GM12874 (cell line): ENCODE measurements around the gene SLC5A8.

ENCODE experiments used
- TF ChIP-seq, protein P1 (sequence below): IDR thresholded peaks from 2 replicates; pipeline ENCODE4 v1.5.1; 2011; ENCODE audit warnings: low read depth, mild to moderate bottlenecking, control low read depth, low read length, moderate library complexity; ENCODE audit not compliant: insufficient read depth

Gene SLC5A8, protein sequence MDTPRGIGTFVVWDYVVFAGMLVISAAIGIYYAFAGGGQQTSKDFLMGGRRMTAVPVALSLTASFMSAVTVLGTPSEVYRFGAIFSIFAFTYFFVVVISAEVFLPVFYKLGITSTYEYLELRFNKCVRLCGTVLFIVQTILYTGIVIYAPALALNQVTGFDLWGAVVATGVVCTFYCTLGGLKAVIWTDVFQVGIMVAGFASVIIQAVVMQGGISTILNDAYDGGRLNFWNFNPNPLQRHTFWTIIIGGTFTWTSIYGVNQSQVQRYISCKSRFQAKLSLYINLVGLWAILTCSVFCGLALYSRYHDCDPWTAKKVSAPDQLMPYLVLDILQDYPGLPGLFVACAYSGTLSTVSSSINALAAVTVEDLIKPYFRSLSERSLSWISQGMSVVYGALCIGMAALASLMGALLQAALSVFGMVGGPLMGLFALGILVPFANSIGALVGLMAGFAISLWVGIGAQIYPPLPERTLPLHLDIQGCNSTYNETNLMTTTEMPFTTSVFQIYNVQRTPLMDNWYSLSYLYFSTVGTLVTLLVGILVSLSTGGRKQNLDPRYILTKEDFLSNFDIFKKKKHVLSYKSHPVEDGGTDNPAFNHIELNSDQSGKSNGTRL

DNA sequence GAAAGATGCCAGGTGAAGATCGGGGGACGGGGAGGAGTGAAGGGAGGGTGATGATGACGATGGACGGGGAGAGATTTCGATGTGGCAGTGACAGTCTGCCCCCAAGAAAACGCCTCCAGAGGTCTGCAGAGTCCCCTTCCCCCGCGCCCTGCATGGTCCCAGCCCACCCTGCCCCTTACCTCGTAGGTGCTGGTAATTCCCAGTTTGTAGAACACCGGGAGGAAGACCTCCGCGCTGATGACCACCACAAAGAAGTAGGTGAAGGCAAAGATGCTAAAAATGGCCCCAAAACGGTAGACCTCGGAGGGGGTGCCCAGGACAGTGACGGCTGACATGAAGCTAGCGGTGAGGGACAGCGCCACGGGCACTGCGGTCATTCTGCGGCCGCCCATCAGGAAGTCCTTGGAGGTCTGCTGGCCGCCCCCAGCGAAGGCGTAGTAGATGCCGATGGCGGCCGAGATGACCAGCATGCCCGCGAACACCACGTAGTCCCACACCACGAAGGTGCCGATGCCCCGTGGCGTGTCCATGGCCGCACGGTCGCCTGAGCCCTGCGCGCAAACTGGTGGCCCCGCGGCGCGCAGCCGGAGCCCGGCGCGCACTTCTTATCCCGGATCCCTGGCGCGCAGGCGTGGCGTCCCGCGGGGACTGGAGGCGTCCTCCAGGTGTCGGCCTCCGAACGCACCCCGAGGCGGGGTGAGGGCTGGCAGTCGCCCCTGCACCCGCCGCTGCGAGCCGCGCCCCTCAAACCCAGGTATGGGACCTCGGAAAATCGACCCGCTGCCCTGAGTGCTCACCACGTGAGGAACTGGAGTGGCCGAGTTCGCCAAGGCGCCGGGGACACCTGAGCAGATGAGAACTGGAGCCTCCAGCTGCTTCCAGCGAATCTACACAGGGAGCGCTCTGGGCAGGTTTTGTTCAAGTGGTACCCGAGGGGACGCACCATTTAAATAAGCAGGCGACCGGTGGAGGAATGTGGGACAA lies at the start of gene SLC5A8:
Gene SLC5A8 (minus strand): TSS at position 920 of the 984 bp plus-strand sequence. CDS start 390 bp downstream, at position 530.
- TF ChIP-seq, protein P1, sequence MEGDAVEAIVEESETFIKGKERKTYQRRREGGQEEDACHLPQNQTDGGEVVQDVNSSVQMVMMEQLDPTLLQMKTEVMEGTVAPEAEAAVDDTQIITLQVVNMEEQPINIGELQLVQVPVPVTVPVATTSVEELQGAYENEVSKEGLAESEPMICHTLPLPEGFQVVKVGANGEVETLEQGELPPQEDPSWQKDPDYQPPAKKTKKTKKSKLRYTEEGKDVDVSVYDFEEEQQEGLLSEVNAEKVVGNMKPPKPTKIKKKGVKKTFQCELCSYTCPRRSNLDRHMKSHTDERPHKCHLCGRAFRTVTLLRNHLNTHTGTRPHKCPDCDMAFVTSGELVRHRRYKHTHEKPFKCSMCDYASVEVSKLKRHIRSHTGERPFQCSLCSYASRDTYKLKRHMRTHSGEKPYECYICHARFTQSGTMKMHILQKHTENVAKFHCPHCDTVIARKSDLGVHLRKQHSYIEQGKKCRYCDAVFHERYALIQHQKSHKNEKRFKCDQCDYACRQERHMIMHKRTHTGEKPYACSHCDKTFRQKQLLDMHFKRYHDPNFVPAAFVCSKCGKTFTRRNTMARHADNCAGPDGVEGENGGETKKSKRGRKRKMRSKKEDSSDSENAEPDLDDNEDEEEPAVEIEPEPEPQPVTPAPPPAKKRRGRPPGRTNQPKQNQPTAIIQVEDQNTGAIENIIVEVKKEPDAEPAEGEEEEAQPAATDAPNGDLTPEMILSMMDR, result no peak

DNA sequence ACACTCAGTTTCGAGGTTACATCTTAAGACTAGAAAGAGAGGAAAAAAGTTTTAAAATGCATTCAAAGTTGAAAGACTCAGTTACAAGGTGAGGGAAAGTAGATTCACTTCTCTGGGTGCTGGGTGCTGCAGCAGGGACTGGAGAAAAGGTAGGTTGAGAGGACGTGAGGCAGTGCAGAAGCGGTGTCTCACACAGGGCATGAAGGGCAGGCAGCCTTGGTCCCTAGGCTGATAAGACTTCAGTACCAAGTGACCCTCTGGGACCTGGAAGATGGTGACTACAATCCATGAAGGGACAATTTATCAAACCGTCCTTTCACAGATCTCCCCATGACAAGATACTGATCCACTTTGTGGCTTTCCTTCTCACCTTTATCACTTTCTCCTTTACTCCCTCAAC lies 47.3 kb upstream of the SLC5A8 start:
- TF ChIP-seq, protein P1, result no peak

DNA sequence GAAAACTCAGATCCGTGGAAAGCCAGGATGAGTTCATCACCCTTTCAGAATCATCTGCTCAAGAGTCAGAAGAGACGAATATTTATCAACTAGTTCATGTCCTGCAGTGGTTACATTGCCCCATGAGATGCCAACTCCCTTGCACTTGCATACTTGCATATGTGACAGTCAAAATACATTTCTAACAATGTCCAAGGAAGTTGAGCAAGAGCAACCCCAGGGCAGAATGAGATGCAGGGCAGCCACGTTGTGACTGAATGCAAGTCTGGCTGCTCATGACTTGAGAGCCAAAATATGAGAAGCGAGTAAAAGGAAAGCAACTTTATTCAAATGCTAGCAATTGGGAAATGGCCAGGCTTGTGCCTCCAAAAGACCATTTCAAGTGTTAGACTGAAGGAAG lies 46.2 kb upstream of the SLC5A8 start:
- TF ChIP-seq, protein P1, result no peak

DNA sequence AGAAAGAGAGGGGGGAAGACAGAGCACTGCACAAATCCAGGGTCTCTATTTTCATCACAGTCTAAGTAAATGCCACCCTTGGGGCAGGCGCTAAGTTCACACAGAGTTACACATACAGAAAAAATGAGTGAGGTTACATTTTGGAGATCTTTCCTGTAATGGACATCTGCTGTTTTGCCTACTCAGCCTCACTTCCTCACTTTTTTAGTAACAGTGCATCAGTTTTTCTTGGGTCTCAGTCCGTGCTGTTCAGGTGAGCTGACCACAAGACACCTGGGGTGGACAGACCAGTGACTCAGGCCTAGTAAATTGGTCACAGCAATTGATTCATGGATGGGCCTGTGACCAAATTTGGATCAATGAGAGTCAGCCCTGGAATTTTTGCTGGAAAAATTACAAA lies 33.6 kb upstream of the SLC5A8 start:
- TF ChIP-seq, protein P1, result no peak

DNA sequence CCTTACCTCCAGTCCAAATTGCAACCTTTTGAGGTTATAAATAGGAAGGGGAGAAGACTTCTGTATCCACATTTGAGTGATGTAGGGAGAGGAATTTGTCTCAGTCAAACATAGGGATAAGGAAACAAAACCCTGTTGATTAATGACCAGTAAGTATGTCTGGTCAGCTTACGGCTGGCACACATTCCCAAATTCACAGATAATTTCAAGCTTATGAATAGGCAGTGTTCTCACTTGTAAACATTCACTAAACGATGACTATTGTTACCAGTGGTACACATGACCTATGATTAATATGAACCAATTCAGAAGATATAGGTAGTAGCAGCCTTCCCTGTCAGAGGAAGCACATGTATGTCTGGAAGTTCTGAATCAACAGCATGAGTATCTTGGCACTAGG lies 33.0 kb upstream of the SLC5A8 start:
- TF ChIP-seq, protein P1, result no peak

DNA sequence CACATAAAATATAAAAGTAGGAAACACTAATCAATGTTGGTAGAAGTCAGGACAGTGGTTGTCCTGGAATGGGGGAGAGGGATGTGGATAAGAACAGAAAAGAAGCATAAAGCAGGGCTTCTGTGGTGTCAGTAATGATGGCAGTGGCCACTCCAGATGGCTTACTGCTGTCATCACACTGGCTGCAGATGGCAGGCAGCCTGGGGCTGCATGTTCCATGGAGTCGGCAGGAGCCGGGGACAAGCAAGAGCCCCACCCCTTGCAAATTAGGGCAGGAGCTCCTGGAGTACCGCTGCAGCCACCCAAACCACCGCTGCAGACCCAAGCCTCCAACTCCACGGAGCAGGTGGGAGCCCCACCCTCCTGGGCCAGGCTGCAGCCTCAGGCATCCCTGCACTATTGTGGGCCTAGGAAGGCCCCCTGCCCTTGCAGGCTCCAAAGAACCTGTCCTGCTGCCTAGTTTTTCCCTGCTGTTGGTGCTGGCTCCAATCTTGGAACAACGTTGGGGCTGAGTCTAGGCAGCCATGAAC lies 28.8 kb upstream of the SLC5A8 start:
- TF ChIP-seq, protein P1, result no peak
